Left ventricle myocardium inferior (tissue), 1 donor: ENCODE data around the gene PLXNA2. TPM values are rescaled to one million over a fixed set of nuclear protein-coding genes. Genes with fewer than 3 reads are reported as not detected.

Source experiments
- DNase-seq: peaks from one replicate; pipeline ENCODE4 v3.0.0-alpha.2; 2020
- H3K27ac ChIP-seq: fragments of 200-600 bp; replicated peaks from 2 replicates; pipeline ENCODE4 v1.8.0; 2021
- H3K27me3 ChIP-seq: fragments of 200-600 bp; 2 replicates; pipeline ENCODE4 v1.8.0; 2021; ENCODE audit warnings: low read depth
- H3K36me3 ChIP-seq: fragments of 200-600 bp; 2 replicates; pipeline ENCODE4 v1.8.0; 2021
- H3K4me1 ChIP-seq: fragments of 200-600 bp; 2 replicates; pipeline ENCODE4 v1.8.0; 2021
- H3K4me3 ChIP-seq: fragments of 200-600 bp; 2 replicates; pipeline ENCODE4 v1.8.0; 2021; ENCODE audit warnings: mild to moderate bottlenecking, moderate library complexity
- H3K9me3 ChIP-seq: fragments of 200-600 bp; replicated peaks from 2 replicates; pipeline ENCODE4 v1.8.0; 2021
- CTCF ChIP-seq: fragments of 200-600 bp; IDR thresholded peaks from 2 replicates; pipeline ENCODE4 v1.8.0; 2021; ENCODE audit warnings: antibody characterized with exemption, mild to moderate bottlenecking, borderline replicate concordance
- intact Hi-C: fragments of 100-400 bp; cut with micrococcal nuclease; formaldehyde crosslinking; loops from one replicate; pipeline ENCODE4 v1.11.0; 2022
- total RNA-seq: library from RNA; stranded (reverse); fragmentation: NEBNext Ultra II Directional; extraction: Animal tissue kit (Norgen Biotek cat#: 25700); gene quantifications from one replicate; pipeline ENCODE4 v1.2.1, GENCODE V29; 2021
- donor health status: DM: no; HTN: yes; CAD: no; lungs with severe emphysema.

PLXNA2 gene
- total RNA-seq, 1 donor from 2014 or later = 29.1 TPM

- H3K4me1 ChIP-seq = peaks cover 74% of the 10 kb centered on the region
- no peaks in the 10 kb centered on the region for H3K9me3 ChIP-seq
- no peak overlapping the region for H3K4me3 ChIP-seq
- intact Hi-C loops = no loop called here
- H3K36me3 ChIP-seq = no peaks in the 10 kb centered on the region
- no peak for DNase-seq
- H3K27ac ChIP-seq = no peak overlapping the region
- no peak for TF ChIP-seq CTCF
- no peaks in the 10 kb centered on the region for H3K27me3 ChIP-seq
Observed at GRCh38 chr1:208172423-208173145, 71.6 kb downstream of the PLXNA2 start.

GRCh38 chr1:208171616-208172422, 72.4 kb downstream of the PLXNA2 start:
- peaks cover 73% of the 10 kb centered on the region for H3K4me1 ChIP-seq
- DNase-seq = no peak
- no peaks in the 10 kb centered on the region for H3K9me3 ChIP-seq
- no peak overlapping the region for H3K4me3 ChIP-seq
- no peak for TF ChIP-seq CTCF
- intact Hi-C loops = no loop called here
- no peaks in the 10 kb centered on the region for H3K27me3 ChIP-seq
- no peak overlapping the region for H3K27ac ChIP-seq
- H3K36me3 ChIP-seq = no peaks in the 10 kb centered on the region

DNA sequence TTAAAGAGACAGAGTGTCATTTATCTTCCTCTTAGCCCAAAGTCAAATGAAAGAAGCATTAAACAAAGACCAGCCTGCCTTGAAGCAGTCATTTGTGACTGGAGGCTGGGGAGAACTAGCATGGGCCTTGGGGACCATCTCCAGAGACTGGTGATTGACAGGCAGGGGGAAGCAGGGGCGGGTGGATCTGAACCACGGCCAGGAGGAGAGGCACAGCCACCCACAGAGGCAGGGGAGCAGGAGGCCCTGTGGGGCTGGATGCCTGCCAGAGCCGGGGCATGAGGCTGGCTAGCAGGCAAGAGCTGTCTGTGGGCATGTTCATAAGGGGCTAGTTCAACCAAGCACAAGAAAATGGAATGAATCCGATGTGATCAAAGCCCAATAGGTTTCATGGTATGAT, 73.9 kb downstream of the PLXNA2 start:
- no peak for DNase-seq
- TF ChIP-seq CTCF = no peak
- Histone ChIP-seq H3K27me3 (no peaks in the 10 kb centered on the region), H3K9me3 (no peaks in the 10 kb centered on the region), H3K36me3 (no peaks in the 10 kb centered on the region), H3K27ac (no peak overlapping the region), H3K4me3 (no peak overlapping the region), H3K4me1 (peaks cover 70% of the 10 kb centered on the region)
- intact Hi-C loops = no loop called here

DNA sequence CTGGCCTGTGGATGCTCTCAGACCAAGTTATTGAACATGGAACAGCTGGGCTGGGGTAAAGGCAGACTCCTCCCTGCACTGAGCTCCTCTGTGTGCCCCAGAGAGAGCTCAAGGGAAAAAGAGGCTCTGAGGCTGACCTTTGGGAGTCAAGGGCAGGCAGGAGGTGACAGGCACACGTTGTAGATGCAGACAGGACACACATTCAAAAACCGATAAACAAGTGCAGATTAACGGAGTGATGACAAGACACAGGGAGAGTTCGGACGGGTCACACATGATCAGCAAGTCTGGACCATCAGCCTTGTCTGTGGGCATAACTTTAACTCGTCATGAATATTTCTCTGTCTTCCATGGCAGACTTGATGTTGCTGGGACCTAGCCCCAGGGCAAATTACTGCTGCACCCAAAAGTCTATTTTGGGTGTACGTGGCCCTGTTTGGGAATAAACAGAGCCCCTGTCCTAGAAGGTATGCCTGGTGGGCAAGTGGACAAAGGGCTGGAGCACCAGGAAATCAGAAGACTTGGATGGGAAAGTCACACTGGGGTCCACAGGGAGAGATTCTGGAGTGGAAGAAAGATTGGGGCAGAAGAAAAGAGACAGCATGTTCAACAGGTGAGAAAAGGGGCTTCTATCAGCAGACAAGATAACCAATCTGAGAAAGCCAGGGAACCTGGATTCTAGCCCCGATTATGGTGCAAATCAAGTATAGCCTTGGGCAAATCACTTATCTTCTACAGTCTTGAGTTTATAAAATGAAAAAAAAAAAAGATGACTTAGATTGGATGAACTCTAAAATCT, 74.9 kb downstream of the PLXNA2 start:
- Histone ChIP-seq H3K4me3 (no peak overlapping the region), H3K4me1 (peaks cover 70% of the 10 kb centered on the region), H3K27me3 (no peaks in the 10 kb centered on the region), H3K9me3 (no peaks in the 10 kb centered on the region), H3K27ac (no peak overlapping the region), H3K36me3 (no peaks in the 10 kb centered on the region)
- no peak for TF ChIP-seq CTCF
- no peak for DNase-seq
- intact Hi-C loops = no loop called here

DNA sequence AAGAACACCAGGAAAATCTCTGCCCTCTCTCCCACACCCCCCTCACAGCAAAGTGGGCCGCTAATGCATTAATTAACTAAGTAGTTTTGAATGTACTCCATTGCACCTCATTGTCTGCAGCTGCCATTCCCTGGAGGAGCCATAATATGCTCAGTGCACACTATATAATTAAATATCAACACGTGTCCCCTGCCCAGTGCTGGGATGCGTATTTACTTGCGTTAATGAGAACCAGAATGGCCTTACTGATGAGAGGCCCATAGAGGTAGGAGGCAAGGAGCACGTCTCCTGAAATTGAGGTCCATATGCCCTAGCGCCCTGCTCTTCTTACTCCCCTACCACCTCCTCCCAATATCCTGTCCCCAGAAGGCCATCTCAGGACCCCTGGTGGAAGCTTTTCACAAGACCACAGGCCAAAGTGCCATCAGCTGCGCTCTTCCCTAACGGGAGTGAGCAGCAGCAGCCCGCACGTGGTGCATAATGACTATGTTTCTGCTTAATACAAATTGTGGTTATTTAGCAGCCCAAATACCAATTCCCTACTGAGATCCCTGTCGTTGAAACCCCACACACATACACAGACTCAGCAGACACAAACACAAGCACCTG, 76.8 kb downstream of the PLXNA2 start:
- H3K4me1 ChIP-seq = peaks cover 79% of the 10 kb centered on the region
- DNase-seq = no peak
- intact Hi-C loops = no loop called here
- no peak overlapping the region for H3K27ac ChIP-seq
- H3K4me3 ChIP-seq = no peak overlapping the region
- no peaks in the 10 kb centered on the region for H3K36me3 ChIP-seq
- no peaks in the 10 kb centered on the region for H3K9me3 ChIP-seq
- TF ChIP-seq CTCF = no peak
- no peaks in the 10 kb centered on the region for H3K27me3 ChIP-seq
